NCI-H2171 (cell line): ENCODE measurements around the gene MGAT4C.
"Not testable (repeated sequence)": the region's sequence is repeated elsewhere in the genome, so short reads cannot be mapped to it uniquely, and the experiment has no call there.

ENCODE experiments used
- DNase-seq: peaks from one replicate; lab custom pipeline; 2025; lab: John Stamatoyannopoulos, UW

The MGAT4C gene

GRCh38 chr12:86134561-86134960, 121.6 kb downstream of the MGAT4C start:
- no peak for DNase-seq

GRCh38 chr12:86126900-86127299, 129.3 kb downstream of the MGAT4C start:
- not testable (repeated sequence) for DNase-seq

- DNase-seq, result no peak
Observed at GRCh38 chr12:86122846-86123468, 133.2 kb downstream of the MGAT4C start.

GRCh38 chr12:86118161-86118560, 138.0 kb downstream of the MGAT4C start:
- DNase-seq, result no peak

- no peak for DNase-seq
Observed at GRCh38 chr12:86117711-86118110, 138.5 kb downstream of the MGAT4C start.

GRCh38 chr12:86104087-86104486, 152.1 kb downstream of the MGAT4C start:
- no peak for DNase-seq

GRCh38 chr12:86097161-86097560, 159.0 kb downstream of the MGAT4C start:
- no peak for DNase-seq

GRCh38 chr12:86091681-86092080, 164.5 kb downstream of the MGAT4C start:
- no peak for DNase-seq

GRCh38 chr12:86081843-86082242, 174.3 kb downstream of the MGAT4C start:
- no peak for DNase-seq

GRCh38 chr12:86059052-86059451, 197.1 kb downstream of the MGAT4C start:
- DNase-seq, result not testable (repeated sequence)

GRCh38 chr12:86057092-86057845, 198.9 kb downstream of the MGAT4C start:
- DNase-seq, result no peak

- DNase-seq, result no peak
Observed at GRCh38 chr12:86052921-86053320, 203.3 kb downstream of the MGAT4C start.

- DNase-seq, result no peak
Observed at GRCh38 chr12:86050010-86050409, 206.2 kb downstream of the MGAT4C start.

GRCh38 chr12:86044396-86044795, 211.8 kb downstream of the MGAT4C start:
- DNase-seq, result no peak

- no peak for DNase-seq
Observed at GRCh38 chr12:86042062-86042461, 214.1 kb downstream of the MGAT4C start.

- DNase-seq, result no peak
Observed at GRCh38 chr12:86018361-86018760, 237.8 kb downstream of the MGAT4C start.

GRCh38 chr12:86015026-86015425, 241.2 kb downstream of the MGAT4C start:
- DNase-seq, result no peak

- no peak for DNase-seq
Observed at GRCh38 chr12:86006727-86007126, 249.5 kb downstream of the MGAT4C start.

GRCh38 chr12:85998074-85998473, 258.1 kb downstream of the MGAT4C start:
- no peak for DNase-seq

- DNase-seq, result no peak
Observed at GRCh38 chr12:85996280-85996679, 259.9 kb downstream of the MGAT4C start.

- DNase-seq, result no peak
Observed at GRCh38 chr12:85993746-85994145, 262.4 kb downstream of the MGAT4C start.

- no peak for DNase-seq
Observed at GRCh38 chr12:85985996-85986395, 270.2 kb downstream of the MGAT4C start.

GRCh38 chr12:85983601-85984000, 272.6 kb downstream of the MGAT4C start:
- no peak for DNase-seq

- no peak for DNase-seq
Observed at GRCh38 chr12:85979641-85980040, 276.6 kb downstream of the MGAT4C start.
